Frontal cortex (tissue), 4 donors: Measurements from ENCODE around the gene TRIM47. TPM values are rescaled to one million over a fixed set of nuclear protein-coding genes. Genes with fewer than 3 reads are reported as not detected.

Experiments used
- DNase-seq, 2 donors: peaks; one replicate each; pipeline ENCODE4 v3.0.0; 2012; ENCODE audit warnings: low spot score in 2 of 2
- FAIRE-seq: peaks from 2 replicates; lab custom pipeline; 2012; peaks lifted over from hg19 to GRCh38; lab: Jason Lieb, UNC
- total RNA-seq: library from RNA; depleted of rRNA; stranded (reverse); fragments of >200 nt; gene quantifications from one replicate; pipeline ENCODE4 v1.2.3, GENCODE V29; 2014
- donor health status: control.
- donor health status: control.
- donor health status: control.

Gene TRIM47, protein sequence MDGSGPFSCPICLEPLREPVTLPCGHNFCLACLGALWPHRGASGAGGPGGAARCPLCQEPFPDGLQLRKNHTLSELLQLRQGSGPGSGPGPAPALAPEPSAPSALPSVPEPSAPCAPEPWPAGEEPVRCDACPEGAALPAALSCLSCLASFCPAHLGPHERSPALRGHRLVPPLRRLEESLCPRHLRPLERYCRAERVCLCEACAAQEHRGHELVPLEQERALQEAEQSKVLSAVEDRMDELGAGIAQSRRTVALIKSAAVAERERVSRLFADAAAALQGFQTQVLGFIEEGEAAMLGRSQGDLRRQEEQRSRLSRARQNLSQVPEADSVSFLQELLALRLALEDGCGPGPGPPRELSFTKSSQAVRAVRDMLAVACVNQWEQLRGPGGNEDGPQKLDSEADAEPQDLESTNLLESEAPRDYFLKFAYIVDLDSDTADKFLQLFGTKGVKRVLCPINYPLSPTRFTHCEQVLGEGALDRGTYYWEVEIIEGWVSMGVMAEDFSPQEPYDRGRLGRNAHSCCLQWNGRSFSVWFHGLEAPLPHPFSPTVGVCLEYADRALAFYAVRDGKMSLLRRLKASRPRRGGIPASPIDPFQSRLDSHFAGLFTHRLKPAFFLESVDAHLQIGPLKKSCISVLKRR
- 13.9 TPM for total RNA-seq

DNA sequence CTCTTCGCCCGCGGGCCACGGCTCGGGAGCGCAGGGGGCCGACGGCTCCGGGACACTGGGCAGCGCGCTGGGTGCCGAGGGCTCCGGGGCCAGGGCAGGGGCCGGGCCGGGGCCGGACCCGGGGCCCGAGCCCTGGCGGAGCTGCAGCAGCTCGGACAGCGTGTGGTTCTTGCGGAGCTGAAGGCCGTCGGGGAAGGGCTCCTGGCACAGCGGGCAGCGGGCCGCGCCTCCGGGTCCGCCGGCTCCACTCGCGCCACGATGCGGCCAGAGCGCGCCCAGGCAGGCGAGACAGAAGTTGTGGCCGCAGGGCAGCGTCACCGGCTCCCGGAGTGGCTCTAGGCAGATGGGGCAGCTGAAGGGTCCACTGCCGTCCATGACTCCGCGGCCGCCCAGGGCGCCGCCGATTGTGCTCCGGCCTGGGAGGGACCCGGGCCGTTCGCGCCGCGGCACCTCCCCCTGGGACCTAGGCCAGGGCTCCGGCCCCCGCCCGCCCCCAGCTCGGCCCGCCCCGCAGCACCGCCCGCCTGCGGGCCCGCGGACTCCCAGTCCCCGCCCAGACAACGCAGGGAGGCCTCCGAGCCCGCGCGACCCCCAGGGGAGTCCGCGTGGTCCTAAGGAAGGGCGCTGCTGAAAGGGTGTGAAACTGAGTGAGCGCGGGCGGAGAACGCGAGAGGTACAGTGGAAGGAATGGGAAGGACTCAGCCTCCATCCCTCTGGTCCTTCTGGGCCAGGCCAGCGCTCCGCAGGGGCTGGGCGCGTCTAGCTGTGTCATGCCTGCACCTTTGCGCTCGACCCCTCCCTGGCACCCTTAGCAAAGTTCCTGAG, at the start of gene TRIM47:
Gene TRIM47, minus strand, starts transcription at position 408 of the 825 bp plus-strand sequence. Its CDS starts 33 bp downstream, at position 375.
- DNase-seq (peak; percentile 80 to 81), FAIRE-seq (no peak)

DNA sequence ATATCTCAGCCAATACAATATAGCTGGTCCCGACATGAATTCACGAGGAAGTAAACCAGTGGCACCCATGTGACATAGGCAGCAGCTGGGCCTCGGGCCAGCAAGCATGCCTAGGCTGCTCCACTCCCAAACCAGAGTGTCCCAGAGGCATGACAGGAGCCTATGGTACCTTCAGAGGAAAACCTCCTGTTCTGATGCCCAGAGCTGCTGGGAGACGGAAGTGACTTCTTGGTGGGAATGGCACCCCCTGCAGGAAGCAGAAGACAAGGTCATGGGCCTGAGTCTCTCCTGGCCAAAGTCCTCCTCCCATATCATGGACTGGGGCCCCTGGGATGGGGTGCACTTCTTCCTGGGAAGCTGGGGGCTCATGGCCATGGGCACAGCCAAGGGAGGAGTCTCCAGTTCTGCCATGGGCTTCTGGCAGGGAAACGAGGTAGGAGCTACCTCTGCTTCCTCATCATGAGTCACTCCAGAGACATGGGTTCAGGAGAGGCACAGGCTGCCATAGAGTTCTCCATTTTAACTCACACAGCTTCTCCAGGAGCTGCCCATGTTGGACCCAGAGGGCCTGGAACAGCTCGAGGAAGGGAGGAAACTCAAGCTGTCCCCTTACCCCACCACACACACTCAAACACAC, 49.0 kb upstream of the TRIM47 start:
- no peak for DNase-seq
- no peak for FAIRE-seq

GRCh38 chr17:75926456-75926855, 48.1 kb upstream of the TRIM47 start:
- no peak for DNase-seq
- no peak for FAIRE-seq

- no peak for FAIRE-seq
Measured at GRCh38 chr17:75925912-75926311, 47.5 kb upstream of the TRIM47 start.

DNA sequence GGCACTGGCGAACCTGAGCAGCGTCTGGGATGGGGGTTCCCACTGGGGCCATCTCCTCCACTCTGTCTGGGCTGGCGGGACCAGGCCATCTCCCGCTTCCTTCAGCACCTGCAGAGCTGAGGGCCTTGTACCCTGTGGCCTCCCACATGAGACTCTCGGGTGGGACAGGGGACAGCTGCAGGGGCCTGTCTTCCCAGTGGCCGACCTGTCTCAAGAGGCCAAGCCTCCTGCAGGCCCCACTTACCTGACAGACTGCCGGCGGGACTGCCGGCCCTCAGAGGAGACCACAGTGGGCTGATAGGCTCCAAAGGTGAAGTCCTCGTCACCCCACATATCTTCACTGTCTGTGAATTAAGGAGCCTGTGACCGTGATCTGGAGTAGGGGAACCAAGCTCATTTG, 46.7 kb upstream of the TRIM47 start:
- no peak for DNase-seq

More at GRCh38 chr17:75925912-75926311, 47.5 kb upstream of the TRIM47 start:
- DNase-seq = no peak

DNA sequence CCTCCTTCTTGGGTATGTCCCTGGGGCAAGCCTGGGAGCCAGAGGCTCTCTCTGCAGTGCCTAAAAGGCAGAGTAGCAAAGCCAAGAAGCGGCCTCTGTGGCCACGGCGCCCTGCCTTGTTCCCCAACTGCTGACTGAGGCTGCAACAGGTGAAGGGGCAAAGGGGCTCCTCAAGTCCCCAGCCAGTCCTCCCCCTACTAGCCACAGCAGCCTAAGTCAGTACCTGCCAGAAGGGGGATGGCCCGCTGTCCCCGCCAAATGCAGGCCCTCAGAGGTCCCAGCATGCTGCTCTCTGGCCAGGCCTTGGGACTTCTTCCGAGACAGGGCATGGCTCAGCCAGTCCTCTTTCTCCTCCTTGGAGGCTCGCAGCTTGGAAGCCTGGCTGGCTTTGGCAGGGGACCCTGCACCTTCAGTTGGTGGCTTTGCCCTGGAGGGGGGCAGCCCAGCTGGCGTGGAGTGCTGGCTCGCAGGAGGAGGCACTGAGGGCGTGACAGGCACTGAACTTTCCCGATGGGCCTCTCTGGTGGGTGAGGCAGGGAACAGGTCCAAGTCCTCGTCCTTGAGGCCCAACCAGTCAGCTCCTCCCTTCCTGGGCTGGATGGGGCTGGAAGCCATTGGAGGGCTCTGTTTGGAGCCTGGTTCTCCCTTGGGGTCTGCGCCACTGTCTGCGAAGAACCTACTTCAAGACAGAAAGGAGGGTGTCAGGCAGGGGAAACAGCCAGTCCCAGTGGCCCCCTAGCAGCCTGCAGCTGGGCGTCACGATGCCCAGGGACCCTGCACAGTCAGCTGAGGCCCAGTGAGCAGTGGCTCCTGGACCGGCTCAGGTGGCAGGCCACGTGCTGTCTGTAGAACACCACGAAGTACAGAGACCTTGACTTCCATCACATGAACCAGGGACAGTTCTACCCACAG, 44.8 kb upstream of the TRIM47 start:
- no peak for DNase-seq
- no peak for FAIRE-seq

More for the DNA sequence above, 46.7 kb upstream of the TRIM47 start:
- FAIRE-seq = no peak

GRCh38 chr17:75922173-75922961, 44.0 kb upstream of the TRIM47 start:
- FAIRE-seq (no peak), DNase-seq (no peak)

GRCh38 chr17:75921596-75921995, 43.2 kb upstream of the TRIM47 start:
- FAIRE-seq (no peak), DNase-seq (no peak)

GRCh38 chr17:75920045-75920560, 41.7 kb upstream of the TRIM47 start:
- DNase-seq (no peak), FAIRE-seq (no peak)

- FAIRE-seq (no peak), DNase-seq (no peak)
Measured at GRCh38 chr17:75919611-75920010, 41.2 kb upstream of the TRIM47 start.

- DNase-seq (no peak), FAIRE-seq (no peak)
Measured at GRCh38 chr17:75917917-75918445, 39.6 kb upstream of the TRIM47 start.

DNA sequence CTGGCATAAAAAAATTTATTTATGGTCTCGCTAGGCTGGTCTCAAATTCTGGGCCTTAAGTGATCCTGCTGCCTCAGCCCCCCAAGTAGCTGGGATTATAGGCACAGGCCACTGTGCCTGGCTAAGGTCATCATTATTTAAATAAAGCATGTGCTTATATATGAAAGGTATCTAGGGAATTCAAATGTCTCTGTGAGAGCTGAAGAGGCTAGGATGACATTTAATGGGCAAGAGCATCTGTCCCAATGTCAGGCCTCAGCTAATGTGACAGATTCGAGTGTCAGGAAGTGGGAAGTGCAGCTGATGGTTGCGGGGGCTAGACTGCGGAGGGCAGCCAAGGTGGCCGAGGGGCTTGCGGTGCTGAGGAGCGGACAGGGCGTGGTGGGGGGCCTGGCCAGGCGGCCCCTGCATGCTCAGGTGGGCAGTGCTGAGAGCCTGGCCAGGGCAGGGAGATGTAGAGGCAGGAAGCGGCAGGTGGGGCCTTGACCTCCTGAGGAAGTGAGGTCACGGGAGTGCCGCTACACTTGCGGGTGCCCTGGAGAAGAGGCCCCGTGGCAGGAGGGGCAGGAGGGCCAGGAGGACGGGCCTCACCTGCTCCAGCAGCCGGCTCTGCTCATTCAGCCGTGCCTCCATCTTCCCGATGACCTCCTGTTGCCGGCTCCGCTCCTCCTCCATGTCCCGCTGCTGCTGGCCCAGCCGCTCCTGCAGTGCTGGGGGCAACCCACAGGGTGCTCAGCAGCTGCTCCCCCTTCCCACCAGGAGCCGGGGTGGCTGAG, 38.9 kb upstream of the TRIM47 start:
- FAIRE-seq = no peak
- no peak for DNase-seq

- FAIRE-seq = no peak
- no peak for DNase-seq
Measured at GRCh38 chr17:75915268-75915667, 36.9 kb upstream of the TRIM47 start.

DNA sequence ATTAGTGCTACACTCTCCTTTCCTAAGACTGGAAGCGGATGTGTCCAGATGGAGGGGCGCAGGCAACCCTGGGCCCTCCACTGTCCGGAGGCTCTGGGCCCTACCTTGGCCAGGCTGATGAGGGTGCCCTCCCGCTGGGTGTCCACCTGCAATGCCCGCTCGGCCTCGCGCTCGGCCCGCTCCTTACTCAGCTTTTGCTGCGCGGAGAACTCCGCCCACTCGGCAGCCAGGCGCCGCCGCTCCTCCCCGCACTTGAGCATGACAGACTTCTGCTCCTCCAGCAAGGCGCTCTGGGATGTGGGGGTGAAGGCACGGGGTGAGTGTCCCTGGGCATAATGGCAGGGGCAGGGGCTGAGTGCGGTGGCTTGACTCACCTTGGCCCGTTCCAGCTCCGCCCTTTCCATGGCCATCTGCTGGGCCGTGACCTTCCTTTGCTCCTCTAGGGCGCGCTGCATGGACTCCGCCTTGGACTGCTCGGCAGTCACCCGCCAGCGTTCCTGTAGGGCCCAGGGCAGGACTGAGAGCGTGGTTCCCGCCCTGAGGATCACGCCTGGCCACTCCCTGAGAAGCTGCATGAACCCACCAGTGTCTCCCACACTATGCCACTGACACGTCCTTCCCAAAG, 36.4 kb upstream of the TRIM47 start:
- DNase-seq (no peak), FAIRE-seq (no peak)

DNA sequence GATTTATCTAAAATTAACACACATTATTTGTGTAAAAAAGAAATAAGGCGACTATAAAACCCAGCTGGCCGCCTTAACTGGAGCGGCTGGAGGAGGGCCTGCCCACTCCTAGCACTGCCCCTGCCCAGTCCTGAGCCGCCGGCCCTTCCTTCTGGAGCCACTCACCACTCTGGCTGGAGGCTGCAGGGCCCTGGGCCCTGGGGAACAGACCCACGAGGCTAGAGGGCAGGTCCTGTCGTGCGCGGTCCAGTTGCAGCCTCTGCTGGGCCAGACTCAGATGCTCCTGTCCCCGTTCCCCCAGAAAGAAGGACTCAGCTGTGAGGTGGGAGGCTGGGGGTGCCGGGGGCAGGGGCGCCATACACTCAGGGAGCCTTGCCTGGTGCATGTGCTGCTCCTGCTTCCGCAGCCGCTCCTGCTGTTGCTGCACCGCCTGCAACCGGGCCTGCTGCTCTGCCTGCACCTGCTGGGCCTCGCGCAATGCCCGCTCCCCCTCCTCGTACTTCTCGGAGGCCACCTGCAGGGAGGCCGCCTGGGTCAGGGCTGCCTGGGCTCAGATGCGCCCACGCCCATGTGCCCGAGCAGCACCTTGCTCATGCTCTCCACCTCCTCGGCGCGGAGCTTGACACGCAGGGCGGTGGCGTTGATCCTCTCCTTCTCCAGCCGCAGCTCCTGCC, 35.3 kb upstream of the TRIM47 start:
- DNase-seq = no peak
- FAIRE-seq = no peak

- DNase-seq (no peak), FAIRE-seq (no peak)
Measured at GRCh38 chr17:75910699-75911098, 32.3 kb upstream of the TRIM47 start.
